ENCODE data around the gene ARRB1.

The ARRB1 gene

GRCh38 chr11:75291741-75292140 is 59.7 kb downstream of the ARRB1 start (continued):
- no peak for TF ChIP-seq ZNF239 (tag by site-specific recombination; IDR thresholded peaks at IDR 0.05)
- TF ChIP-seq PATZ1 (tag by site-specific recombination; IDR thresholded peaks at IDR 0.05), result no peak
- no peak for TF ChIP-seq ZNF133 (tag by site-specific recombination; IDR thresholded peaks at IDR 0.05)

GRCh38 chr11:75289919-75290318 is 61.5 kb downstream of the ARRB1 start:
- TF ChIP-seq YY1 (tag by site-specific recombination; IDR thresholded peaks at IDR 0.05) (no peak), ZNF530 (tag by site-specific recombination; IDR thresholded peaks at IDR 0.05; ENCODE audit: low read depth) (no peak), ZNF549 (tag by site-specific recombination; IDR thresholded peaks at IDR 0.05) (no peak), KLF9 (tag by site-specific recombination; IDR thresholded peaks at IDR 0.05; ENCODE audit: low read depth) (no peak), ZBTB10 (tag by site-specific recombination; IDR thresholded peaks at IDR 0.05) (no peak), ZNF10 (tag by site-specific recombination; IDR thresholded peaks at IDR 0.05) (no peak), ZNF704 (tag by site-specific recombination; IDR thresholded peaks at IDR 0.05) (no peak), TRIM28 (IDR thresholded peaks at IDR 0.05; ENCODE audit: borderline replicate concordance, low read length) (no peak), ZBTB21 (tag by site-specific recombination; IDR thresholded peaks at IDR 0.05) (no peak), ZSCAN16 (tag by site-specific recombination; IDR thresholded peaks at IDR 0.05) (no peak), ZNF645 (tag by site-specific recombination; IDR thresholded peaks at IDR 0.05) (no peak), ZNF433 (tag by site-specific recombination; IDR thresholded peaks at IDR 0.05; ENCODE audit: low read depth) (no peak), SCRT2 (tag by site-specific recombination; IDR thresholded peaks at IDR 0.05) (no peak), ZNF610 (tag by site-specific recombination; IDR thresholded peaks at IDR 0.05; ENCODE audit: borderline replicate concordance) (no peak), YY2 (tag by site-specific recombination; IDR thresholded peaks at IDR 0.05) (no peak), ZNF239 (tag by site-specific recombination; IDR thresholded peaks at IDR 0.05) (no peak), KLF7 (tag by site-specific recombination; IDR thresholded peaks at IDR 0.05; ENCODE audit: borderline replicate concordance) (no peak)
- TF ChIP-seq, protein P1, sequence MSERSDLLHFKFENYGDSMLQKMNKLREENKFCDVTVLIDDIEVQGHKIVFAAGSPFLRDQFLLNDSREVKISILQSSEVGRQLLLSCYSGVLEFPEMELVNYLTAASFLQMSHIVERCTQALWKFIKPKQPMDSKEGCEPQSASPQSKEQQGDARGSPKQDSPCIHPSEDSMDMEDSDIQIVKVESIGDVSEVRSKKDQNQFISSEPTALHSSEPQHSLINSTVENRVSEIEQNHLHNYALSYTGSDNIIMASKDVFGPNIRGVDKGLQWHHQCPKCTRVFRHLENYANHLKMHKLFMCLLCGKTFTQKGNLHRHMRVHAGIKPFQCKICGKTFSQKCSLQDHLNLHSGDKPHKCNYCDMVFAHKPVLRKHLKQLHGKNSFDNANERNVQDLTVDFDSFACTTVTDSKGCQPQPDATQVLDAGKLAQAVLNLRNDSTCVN (tag by site-specific recombination; optimal IDR thresholded peaks at IDR 0.05), result no peak
- TF ChIP-seq, protein P2, sequence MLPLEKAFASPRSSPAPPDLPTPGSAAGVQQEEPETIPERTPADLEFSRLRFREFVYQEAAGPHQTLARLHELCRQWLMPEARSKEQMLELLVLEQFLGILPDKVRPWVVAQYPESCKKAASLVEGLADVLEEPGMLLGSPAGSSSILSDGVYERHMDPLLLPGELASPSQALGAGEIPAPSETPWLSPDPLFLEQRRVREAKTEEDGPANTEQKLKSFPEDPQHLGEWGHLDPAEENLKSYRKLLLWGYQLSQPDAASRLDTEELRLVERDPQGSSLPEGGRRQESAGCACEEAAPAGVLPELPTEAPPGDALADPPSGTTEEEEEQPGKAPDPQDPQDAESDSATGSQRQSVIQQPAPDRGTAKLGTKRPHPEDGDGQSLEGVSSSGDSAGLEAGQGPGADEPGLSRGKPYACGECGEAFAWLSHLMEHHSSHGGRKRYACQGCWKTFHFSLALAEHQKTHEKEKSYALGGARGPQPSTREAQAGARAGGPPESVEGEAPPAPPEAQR (tag by site-specific recombination; IDR thresholded peaks at IDR 0.05), result no peak
- H3K4me1 ChIP-seq (ENCODE audit: control insufficient read depth, insufficient read depth, low read length), result no peaks in the 10 kb centered on the region
- POLR2A ChIA-PET, result no interaction called here
- H3K9me3 ChIP-seq (ENCODE audit: control insufficient read depth, insufficient read depth, low read depth, low read length), result no peaks in the 10 kb centered on the region
- CTCF ChIA-PET, result interaction anchor here (0.6 to 1.0 kb wide), 2 partner anchors 9 to 52 kb away, joined by 3 read pairs; no protein-coding TSS in a partner anchor
- no peak overlapping the region for H3K27ac ChIP-seq (ENCODE audit: extremely low read depth, low read depth, low read length)
- H3K36me3 ChIP-seq (ENCODE audit: control insufficient read depth in 2 of 2, insufficient read depth in 1 of 2, low read length in 2 of 2), result no peaks in the 10 kb centered on the region
- no peak overlapping the region for H3K4me3 ChIP-seq (ENCODE audit: low read depth, low read length)
